ENCODE measurements around the gene EPS8L2. TPM values are rescaled to one million over a fixed set of nuclear protein-coding genes. Genes with fewer than 3 reads are reported as not detected.

Gene EPS8L2
- total and polyA plus RNA-seq, 9 of the 15 experiments (the other 6 are each of a cell fraction or from before 2014, with no cell fraction given), result 0.75 to 17.0 (median 3.7) TPM

- Histone ChIP-seq H3K9me1 (ENCODE audit: control insufficient read depth, insufficient read depth, low read length) (no peaks in the 10 kb centered on the region), H3K4me1 (replicated peaks in 1 of 2; ENCODE audit: control insufficient read depth in 2 of 2, insufficient read depth in 2 of 2, low read length in 2 of 2) (peaks cover 27 to 54% of the 10 kb centered on the region in 2 experiments), H3K27me3 (ENCODE audit: control insufficient read depth in 2 of 2, insufficient read depth in 2 of 2, low read length in 2 of 2) (no peaks in the 10 kb centered on the region), H4K20me1 (replicated peaks; ENCODE audit: control insufficient read depth, insufficient read depth, low read length) (peaks cover 24% of the 10 kb centered on the region), H3K79me2 (ENCODE audit: control insufficient read depth, insufficient read depth, low read length) (peaks cover 57% of the 10 kb centered on the region), H3K4me3 (peak overlapping the region; percentile 100), H2AFZ (ENCODE audit: low read depth, low read length) (no peak overlapping the region), H3K27ac (ENCODE audit: extremely low read depth, low read depth, low read length) (peak overlapping the region; percentile 99), H3K4me2 (ENCODE audit: insufficient read depth, low read length) (peak overlapping the region; percentile 94), H3K36me3 (ENCODE audit: control insufficient read depth, insufficient read depth, low read length) (peaks cover 41% of the 10 kb centered on the region), H3K9ac (ENCODE audit: insufficient read depth in 1 of 2, low read depth in 2 of 2, low read length in 2 of 2) (peak overlapping the region; percentile 95 to 100), H3K9me3 (replicated peaks; ENCODE audit: control insufficient read depth, insufficient read depth, low read depth, low read length) (no peaks in the 10 kb centered on the region)
- ChIA-PET CTCF (ENCODE audit: low intra/inter-chr PET ratio) (interaction anchor here (1.8 kb wide), 1 partner anchor 20 kb away, joined by 3 read pairs; no protein-coding TSS in a partner anchor), POLR2A (interaction anchor here (0.6 to 7.4 kb wide), 14 partner anchors 10 to 193 kb away, joined by 3 to 88 read pairs (median 4); partner anchors contain the start of genes DEAF1 and TMEM80)
- peak; percentile 40 for FAIRE-seq
- intact Hi-C loops (cut with micrococcal nuclease), result no loop called here
- WGBS (ENCODE audit: insufficient coverage, low coverage, missing lambda C conversion rate), result 1% methylated on average over 18 of the region's 18 CpGs
- in situ Hi-C loops (cut with MboI), result no loop called here
- peak; percentile 37 for ATAC-seq
- DNase-seq (ENCODE audit: extremely low read depth in 1 of 4, low spot score in 3 of 4), result peak in 2 of 4 experiments; percentile 23 to 55
- BruUV-seq (replicated peaks), result no TSS peak
- TF ChIP-seq, protein P1, sequence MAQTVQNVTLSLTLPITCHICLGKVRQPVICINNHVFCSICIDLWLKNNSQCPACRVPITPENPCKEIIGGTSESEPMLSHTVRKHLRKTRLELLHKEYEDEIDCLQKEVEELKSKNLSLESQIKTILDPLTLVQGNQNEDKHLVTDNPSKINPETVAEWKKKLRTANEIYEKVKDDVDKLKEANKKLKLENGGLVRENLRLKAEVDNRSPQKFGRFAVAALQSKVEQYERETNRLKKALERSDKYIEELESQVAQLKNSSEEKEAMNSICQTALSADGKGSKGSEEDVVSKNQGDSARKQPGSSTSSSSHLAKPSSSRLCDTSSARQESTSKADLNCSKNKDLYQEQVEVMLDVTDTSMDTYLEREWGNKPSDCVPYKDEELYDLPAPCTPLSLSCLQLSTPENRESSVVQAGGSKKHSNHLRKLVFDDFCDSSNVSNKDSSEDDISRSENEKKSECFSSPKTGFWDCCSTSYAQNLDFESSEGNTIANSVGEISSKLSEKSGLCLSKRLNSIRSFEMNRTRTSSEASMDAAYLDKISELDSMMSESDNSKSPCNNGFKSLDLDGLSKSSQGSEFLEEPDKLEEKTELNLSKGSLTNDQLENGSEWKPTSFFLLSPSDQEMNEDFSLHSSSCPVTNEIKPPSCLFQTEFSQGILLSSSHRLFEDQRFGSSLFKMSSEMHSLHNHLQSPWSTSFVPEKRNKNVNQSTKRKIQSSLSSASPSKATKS (CRISPR knock-in tag; IDR thresholded peaks at IDR 0.05), result no peak
- peak; percentile 77; the same call in 1 of the 2 replicates for TF ChIP-seq EP400 (IDR thresholded peaks at IDR 0.05)
- TF ChIP-seq, protein P2, sequence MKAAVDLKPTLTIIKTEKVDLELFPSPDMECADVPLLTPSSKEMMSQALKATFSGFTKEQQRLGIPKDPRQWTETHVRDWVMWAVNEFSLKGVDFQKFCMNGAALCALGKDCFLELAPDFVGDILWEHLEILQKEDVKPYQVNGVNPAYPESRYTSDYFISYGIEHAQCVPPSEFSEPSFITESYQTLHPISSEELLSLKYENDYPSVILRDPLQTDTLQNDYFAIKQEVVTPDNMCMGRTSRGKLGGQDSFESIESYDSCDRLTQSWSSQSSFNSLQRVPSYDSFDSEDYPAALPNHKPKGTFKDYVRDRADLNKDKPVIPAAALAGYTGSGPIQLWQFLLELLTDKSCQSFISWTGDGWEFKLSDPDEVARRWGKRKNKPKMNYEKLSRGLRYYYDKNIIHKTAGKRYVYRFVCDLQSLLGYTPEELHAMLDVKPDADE (conservative IDR thresholded peaks at IDR 0.05; ENCODE audit: control insufficient read depth, low read depth, low read length), result 0 out of 2 replicates have a peak, but pooled peaks have one; percentile 18
- no peak for TF ChIP-seq HOMEZ (CRISPR knock-in tag; IDR thresholded peaks at IDR 0.05)
- peak; percentile 61; the same call in 1 of the 2 replicates for TF ChIP-seq ZNF589 (CRISPR knock-in tag; IDR thresholded peaks at IDR 0.05; ENCODE audit: low read depth)
- no peak for TF ChIP-seq PCBP1 (IDR thresholded peaks at IDR 0.05; ENCODE audit: low read depth, low read length, poor library complexity, severe bottlenecking)
- TF ChIP-seq ZNF57 (CRISPR knock-in tag; IDR thresholded peaks at IDR 0.05), result no peak
- no peak for TF ChIP-seq ELF2 (CRISPR knock-in tag; IDR thresholded peaks at IDR 0.05)
- peak; percentile 55; the same call in 1 of the 2 replicates for TF ChIP-seq MEF2D (tag; conservative IDR thresholded peaks at IDR 0.05; ENCODE audit: low read depth)
- no peak for TF ChIP-seq ZNF143 (CRISPR knock-in tag; IDR thresholded peaks at IDR 0.05)
- 0 out of 2 replicates have a peak, but pooled peaks have one; percentile 38 for TF ChIP-seq GABPB1 (CRISPR knock-in tag; IDR thresholded peaks at IDR 0.05)
- TF ChIP-seq PATZ1 (CRISPR knock-in tag; IDR thresholded peaks at IDR 0.05; ENCODE audit: borderline replicate concordance), result no peak
- TF ChIP-seq BCOR (IDR thresholded peaks at IDR 0.05), result no peak
Observed at GRCh38 chr11:748007-748359, 42.0 kb downstream of the EPS8L2 start.
